Retina (tissue), 1 donor: Measurements from ENCODE around the gene MBOAT1.
"Not testable (repeated sequence)": the region's sequence is repeated elsewhere in the genome, so short reads cannot be mapped to it uniquely, and the experiment has no call there.

Experiments
- DNase-seq: peaks from one replicate; pipeline ENCODE4 v3.0.0-alpha.2; 2016

Gene MBOAT1

DNA sequence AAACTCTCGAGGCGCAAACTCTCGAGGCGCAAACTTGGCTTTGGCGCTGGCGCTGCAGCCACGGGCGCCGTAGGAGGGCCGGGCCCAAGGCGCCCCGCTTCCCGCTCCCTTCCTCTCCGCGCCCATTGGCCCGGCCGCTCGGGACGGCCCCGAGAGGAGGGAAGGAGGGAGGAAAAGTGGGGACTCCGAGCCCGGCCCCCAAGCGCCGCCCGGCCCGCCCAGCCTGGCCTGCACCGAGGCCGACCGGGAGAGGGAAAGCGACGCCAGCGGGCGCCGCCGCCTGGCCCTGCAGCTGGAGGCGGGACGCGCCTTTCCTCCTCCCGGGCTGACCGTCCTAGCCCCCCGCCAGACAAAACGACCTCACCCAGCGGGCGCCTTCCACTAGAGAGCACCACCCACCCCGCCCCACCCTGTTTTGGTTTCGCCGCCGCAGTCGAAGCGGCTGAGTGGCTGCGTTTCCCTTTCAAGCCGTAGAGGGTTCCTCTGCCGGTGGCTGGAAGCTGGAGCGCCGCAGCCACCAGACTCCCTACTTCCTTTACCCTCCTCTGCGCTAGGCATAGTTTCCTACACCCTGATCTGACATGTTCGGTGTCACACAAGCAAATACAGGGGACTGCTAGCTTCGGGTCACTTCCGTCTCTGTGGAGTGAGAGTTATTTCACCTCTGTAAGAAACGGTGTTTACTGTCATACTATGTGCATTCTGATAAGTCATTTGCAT, at the start of gene MBOAT1:
Gene MBOAT1 (minus strand): TSS at position 78 of the 720 bp plus-strand sequence. CDS start 235 bp downstream, outside the sequence.
- peak; percentile 92 for DNase-seq

DNA sequence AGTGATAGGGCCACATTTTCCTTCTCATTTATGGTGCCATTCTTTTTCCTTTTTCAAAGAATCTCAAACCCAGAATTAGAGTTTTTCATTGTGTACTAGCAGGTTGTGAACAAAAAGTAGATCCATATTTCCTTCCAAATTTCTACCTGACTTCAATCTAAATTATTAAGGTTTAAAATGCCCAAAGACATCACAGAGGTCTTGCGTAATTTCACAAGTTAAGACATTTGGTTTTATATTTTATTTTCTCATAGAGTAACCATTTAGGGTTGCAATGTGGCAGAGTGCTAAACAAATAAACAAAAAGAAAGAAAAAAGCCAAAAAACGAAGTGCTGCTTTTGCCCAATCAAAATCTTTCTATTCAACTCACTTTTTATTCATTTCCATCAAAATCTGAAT, 49.4 kb upstream of the MBOAT1 start:
- DNase-seq: no peak

- DNase-seq: no peak
Observed at GRCh38 chr6:20260360-20260759, 48.1 kb upstream of the MBOAT1 start.

GRCh38 chr6:20259316-20260049, 47.2 kb upstream of the MBOAT1 start:
- no peak for DNase-seq

DNA sequence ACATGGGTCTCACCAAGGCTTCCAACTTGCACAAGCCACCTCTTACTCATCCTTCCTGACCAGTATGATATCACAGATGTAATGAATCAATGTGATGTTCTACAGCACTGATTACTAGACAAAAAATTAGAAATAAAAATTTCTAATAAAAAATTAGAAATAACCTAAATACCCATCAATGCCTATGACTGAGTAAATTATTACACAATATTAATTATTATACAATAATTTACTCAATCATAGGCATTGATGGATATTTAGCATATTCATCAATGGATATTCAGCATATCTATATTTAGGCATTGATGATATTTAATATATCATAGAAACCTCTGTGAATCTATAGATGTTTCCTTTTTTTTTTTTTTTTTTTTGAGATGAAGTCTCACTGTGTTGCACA, 43.2 kb upstream of the MBOAT1 start:
- no peak for DNase-seq

DNA sequence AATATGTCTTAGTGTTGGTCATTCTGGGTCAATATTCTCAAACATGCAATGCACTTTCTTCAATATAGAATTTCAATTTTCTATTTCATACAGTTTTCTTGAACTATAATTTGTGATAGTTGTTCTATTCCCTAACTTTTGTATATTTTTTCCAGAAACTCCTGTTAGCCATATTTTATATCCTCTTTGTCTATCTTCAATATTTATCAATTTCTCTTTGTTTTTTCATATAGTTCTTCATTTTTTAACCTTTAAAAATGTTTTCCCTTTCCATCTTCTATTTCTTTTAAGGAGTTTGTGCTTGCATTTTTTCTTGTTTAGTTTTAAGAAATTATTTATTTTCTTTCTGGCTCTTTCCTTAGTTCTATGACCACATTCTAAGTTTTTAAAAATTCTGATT, 42.0 kb upstream of the MBOAT1 start:
- DNase-seq: no peak

DNA sequence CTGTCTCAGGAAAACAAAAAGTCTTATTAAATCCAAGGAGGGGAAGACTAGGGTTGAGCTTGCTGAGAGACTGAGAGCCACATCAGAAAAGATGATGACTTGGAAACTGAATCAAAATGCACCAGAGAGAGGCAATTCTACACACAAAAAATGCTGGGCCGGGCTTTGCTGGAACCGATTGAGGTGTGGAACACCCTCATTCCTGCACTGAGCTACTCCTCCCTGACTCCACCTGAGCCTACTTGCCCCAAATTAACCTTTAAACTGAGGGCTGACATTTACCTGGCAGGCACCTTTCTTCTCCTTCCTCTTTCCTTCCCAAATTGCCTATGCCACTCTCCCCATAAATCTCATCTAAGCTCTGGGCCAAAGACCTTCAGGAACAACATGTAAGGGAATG, 40.8 kb upstream of the MBOAT1 start:
- no peak for DNase-seq

DNA sequence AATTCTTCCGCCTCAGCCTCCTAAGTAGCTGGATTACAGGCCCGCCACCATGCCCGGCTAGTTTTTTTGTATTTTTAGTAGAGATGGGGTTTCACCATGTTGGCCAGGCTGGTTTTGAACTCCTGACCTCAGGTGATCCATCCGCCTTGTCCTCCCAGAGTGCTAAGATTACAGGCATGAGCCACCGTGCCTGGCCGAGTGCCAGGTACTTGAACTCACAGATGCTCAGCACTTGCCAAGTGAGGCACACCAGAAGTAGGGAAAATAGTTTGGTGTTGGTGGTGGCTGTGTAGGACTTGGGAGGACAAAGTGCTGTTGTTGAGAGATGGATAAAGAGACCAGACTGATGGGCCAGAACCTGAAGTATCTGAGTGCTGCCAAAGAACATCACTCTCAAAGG, 40.0 kb upstream of the MBOAT1 start:
- no peak for DNase-seq

DNA sequence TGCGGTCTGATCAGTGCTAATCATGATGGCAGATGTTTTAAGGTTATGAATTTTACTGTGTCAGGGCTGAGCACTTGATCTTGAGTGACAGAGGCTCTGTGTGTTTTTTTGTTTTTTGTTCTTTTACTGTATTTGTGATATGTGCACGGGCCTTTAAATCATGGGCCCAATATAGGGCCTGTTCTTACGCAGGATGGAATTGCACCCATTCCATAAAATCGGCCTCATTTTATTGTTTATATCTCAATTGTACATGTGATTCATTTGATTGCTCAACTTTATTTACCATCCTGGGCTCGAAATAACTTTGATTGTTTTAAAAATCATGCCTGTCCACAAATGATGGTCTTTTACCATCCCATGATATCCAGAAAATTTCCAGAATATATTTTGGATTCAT, 39.3 kb upstream of the MBOAT1 start:
- no peak for DNase-seq

DNA sequence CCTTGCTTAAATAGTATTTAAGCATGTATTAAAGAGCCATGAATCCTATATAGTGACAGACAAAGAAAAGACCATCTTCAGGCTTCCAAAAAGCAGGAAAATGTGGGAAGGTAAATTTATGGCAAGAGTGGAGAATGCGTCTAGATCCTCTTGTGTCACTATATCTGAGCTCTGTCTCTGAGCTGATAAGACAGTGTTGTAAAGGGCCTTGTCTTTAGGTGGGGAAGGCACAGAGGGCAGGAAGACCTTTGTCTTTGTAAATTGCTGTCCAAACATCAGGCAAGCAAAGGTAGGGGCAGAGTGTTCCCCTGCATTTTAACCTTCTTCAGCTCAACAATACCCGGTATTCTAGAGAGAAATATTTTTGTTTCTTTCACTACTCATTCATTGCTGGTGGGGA, 33.9 kb upstream of the MBOAT1 start:
- DNase-seq: no peak

GRCh38 chr6:20244807-20245681, 32.8 kb upstream of the MBOAT1 start:
- DNase-seq: not testable (repeated sequence)

GRCh38 chr6:20243288-20243687, 31.0 kb upstream of the MBOAT1 start:
- no peak for DNase-seq

- DNase-seq: no peak
Observed at GRCh38 chr6:20242397-20242796, 30.1 kb upstream of the MBOAT1 start.

GRCh38 chr6:20241102-20241501, 28.8 kb upstream of the MBOAT1 start:
- no peak for DNase-seq

GRCh38 chr6:20238688-20239587, 26.7 kb upstream of the MBOAT1 start:
- DNase-seq: peak; percentile 6

GRCh38 chr6:20237677-20238460, 25.6 kb upstream of the MBOAT1 start:
- no peak for DNase-seq

DNA sequence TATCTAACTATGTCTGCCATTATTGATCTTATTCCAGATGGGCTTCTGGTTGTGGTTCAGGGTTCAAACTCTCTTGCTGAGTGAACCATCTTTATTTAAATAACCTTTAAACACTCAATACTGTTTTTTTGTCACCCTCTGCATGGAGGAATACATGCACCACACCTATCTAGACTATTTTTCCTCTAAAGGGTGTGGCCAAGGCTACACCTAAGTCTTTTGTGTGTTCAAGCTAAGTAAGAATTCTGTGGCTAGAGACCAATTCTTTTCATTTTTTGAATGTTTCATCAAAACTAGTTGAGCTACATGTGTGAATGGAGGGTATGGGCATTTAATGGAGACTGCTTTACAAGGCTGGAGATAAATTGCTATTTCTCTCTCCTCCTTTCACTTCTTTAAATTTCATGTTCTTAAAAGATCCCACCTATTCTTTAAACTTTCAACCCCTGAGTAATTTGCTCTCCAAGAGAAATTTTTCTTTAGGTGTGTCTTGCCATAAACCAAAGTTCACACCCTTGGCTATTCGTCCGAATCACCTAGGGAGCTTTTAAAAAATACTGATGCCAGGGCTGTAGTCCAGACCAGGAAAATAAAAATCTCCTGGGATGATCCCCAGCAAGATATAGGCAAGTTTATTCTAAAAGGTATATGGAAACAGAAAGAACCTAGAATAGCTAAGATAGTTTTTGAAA, 24.8 kb upstream of the MBOAT1 start:
- no peak for DNase-seq

- no peak for DNase-seq
Observed at GRCh38 chr6:20236344-20236743, 24.1 kb upstream of the MBOAT1 start.

- DNase-seq: no peak
Observed at GRCh38 chr6:20235041-20235440, 22.8 kb upstream of the MBOAT1 start.

DNA sequence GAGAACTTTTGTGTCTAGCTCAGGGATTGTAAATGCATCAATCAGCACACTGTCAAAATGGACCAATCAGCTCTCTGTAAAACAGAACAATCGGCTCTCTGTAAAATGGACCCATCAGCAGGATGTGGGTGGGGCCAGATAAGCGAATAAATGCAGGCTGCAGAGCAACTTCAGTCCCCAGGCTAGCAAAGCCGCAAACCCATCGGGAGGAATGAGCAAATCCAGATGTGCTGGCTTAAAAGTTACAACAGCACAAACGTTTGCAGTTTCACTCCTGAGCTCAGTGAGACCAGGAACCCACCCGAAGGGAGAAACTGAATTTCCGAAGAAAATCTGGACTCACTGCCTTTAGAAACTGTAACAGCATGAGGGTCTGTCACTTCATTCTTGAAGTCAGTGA, 21.9 kb upstream of the MBOAT1 start:
- DNase-seq: no peak
